Endothelial cell of umbilical vein (primary cell): ENCODE data around the gene PAQR6. TPM values are rescaled to one million over a fixed set of nuclear protein-coding genes. Genes with fewer than 3 reads are reported as not detected.

Experiments used
- BruUV-seq: library from RNA; stranded (reverse); fragments of 400-500 nt; replicated peaks from 2 replicates; lab custom pipeline; 2021; lab: Mats Ljungman, UMichigan
- CTCF ChIA-PET: fragments of 300-600, 350-600 bp; sonication (Branson Sonifier 250); formaldehyde crosslinking; loops from one replicate; lab custom pipeline; 2021; ENCODE audit warnings: antibody characterized with exemption, inconsistent platforms; lab: Charles Lee
- POLR2A ChIA-PET: fragments of 300-600, 350-600 bp; sonication (Branson Sonifier 250); formaldehyde crosslinking; loops from one replicate; lab custom pipeline; 2021; ENCODE audit warnings: antibody characterized with exemption, inconsistent platforms; lab: Charles Lee
- DNase-seq: peaks from one replicate; pipeline ENCODE4 v3.0.0-alpha.2; 2011; ENCODE audit warnings: low read depth, low spot score
- FAIRE-seq: peaks from 2 replicates; lab custom pipeline; 2011; peaks lifted over from hg19 to GRCh38; lab: Jason Lieb, UNC
- H2AFZ ChIP-seq: 2 replicates; pipeline ENCODE4 v1.6.0; 2012; ENCODE audit warnings: low read depth, low read length, control low read depth, inconsistent platforms
- H3K27ac ChIP-seq: 2 replicates; pipeline ENCODE4 v1.5.1; 2011; ENCODE audit warnings: low read depth, mild to moderate bottlenecking, control low read depth, low read length, moderate library complexity; ENCODE audit not compliant: insufficient read depth
- H3K27me3 ChIP-seq, 2 experiments: 2 replicates each; pipeline versions ENCODE4 v1.6.0 to v1.6.1; 2011; ENCODE audit warnings: low read length in 2 of 2, mixed read lengths in 1 of 2; ENCODE audit not compliant: control insufficient read depth in 2 of 2, insufficient read depth in 2 of 2
- H3K36me3 ChIP-seq, 2 experiments: 2 replicates in 1 of 2; 3 replicates in 1 of 2; pipeline ENCODE4 v1.5.1; 2011; ENCODE audit warnings: low read length in 2 of 2, mild to moderate bottlenecking in 1 of 2, moderate library complexity in 1 of 2; ENCODE audit not compliant: control insufficient read depth in 2 of 2, insufficient read depth in 2 of 2; ENCODE audit errors: extremely low read depth in 1 of 2
- H3K4me1 ChIP-seq: 3 replicates; pipeline ENCODE4 v1.5.1; 2011; ENCODE audit warnings: mild to moderate bottlenecking, low read length; ENCODE audit not compliant: control insufficient read depth, insufficient read depth; ENCODE audit errors: extremely low read depth
- H3K4me2 ChIP-seq: 2 replicates; pipeline ENCODE4 v1.6.1; 2011; ENCODE audit warnings: low read length, control low read depth, mixed read lengths; ENCODE audit not compliant: insufficient read depth
- H3K4me3 ChIP-seq, 3 experiments: fragments of 200-600 bp in 1 of 3; sonication (generic), shearing (Covaris generic) in 1 of 3; replicated peaks in 1 of 3; 2 replicates each; pipeline ENCODE4 v1.5.1; 2011 to 2016; ENCODE audit warnings: control low read depth in 3 of 3, low read length in 3 of 3, mild to moderate bottlenecking in 2 of 3, inconsistent platforms in 1 of 3, low read depth in 1 of 3, moderate library complexity in 1 of 3; ENCODE audit not compliant: insufficient read depth in 1 of 3
- H3K79me2 ChIP-seq: 2 replicates; pipeline ENCODE4 v1.6.0; 2012; ENCODE audit warnings: low read length, inconsistent platforms; ENCODE audit not compliant: control insufficient read depth, insufficient read depth
- H3K9ac ChIP-seq: replicated peaks from 2 replicates; pipeline ENCODE3; 2011; ENCODE audit warnings: low read length, control low read depth; ENCODE audit not compliant: insufficient read depth; ENCODE audit errors: extremely low read depth
- H3K9me1 ChIP-seq: replicated peaks from 3 replicates; pipeline ENCODE4 v1.6.0; 2011; ENCODE audit warnings: mild to moderate bottlenecking, low read length; ENCODE audit not compliant: control insufficient read depth, insufficient read depth; ENCODE audit errors: extremely low read depth
- H3K9me3 ChIP-seq: replicated peaks from 2 replicates; pipeline ENCODE4 v1.5.1; 2012; ENCODE audit warnings: low read length, inconsistent platforms; ENCODE audit not compliant: control insufficient read depth, insufficient read depth
- H4K20me1 ChIP-seq: replicated peaks from 2 replicates; pipeline ENCODE3; 2011; ENCODE audit warnings: mild to moderate bottlenecking, low read length; ENCODE audit not compliant: control insufficient read depth, insufficient read depth; ENCODE audit errors: extremely low read depth
- CTCF ChIP-seq, 2 donors: IDR thresholded peaks; 1 replicate in 1 of 2; 2 replicates in 1 of 2; pipeline ENCODE4 v1.5.1; 2011; ENCODE audit warnings: low read length in 2 of 2, mild to moderate bottlenecking in 2 of 2, moderate library complexity in 2 of 2, control low read depth in 1 of 2, inconsistent platforms in 1 of 2, low read depth in 1 of 2; ENCODE audit not compliant: insufficient read depth in 1 of 2; ENCODE audit errors: extremely low read depth in 1 of 2
- EZH2 ChIP-seq: IDR thresholded peaks from 2 replicates; pipeline ENCODE4 v1.6.1; 2012; ENCODE audit warnings: borderline replicate concordance, low read depth, mild to moderate bottlenecking, moderate library complexity, low read length, inconsistent platforms; ENCODE audit not compliant: severe bottlenecking
- FOS ChIP-seq: IDR thresholded peaks from 2 replicates; pipeline ENCODE4 v1.6.1; 2011; ENCODE audit warnings: mild to moderate bottlenecking, low read length, moderate library complexity, borderline replicate concordance; ENCODE audit not compliant: insufficient read depth
- GATA2 ChIP-seq: IDR thresholded peaks from 2 replicates; pipeline ENCODE4 v1.7.0; 2011; ENCODE audit warnings: low read depth, mild to moderate bottlenecking, moderate library complexity, mixed read lengths, low read length; ENCODE audit not compliant: insufficient read length, insufficient read depth
- JUN ChIP-seq: IDR thresholded peaks from 2 replicates; pipeline ENCODE4 v1.6.1; 2011; ENCODE audit warnings: borderline replicate concordance, low read depth; ENCODE audit not compliant: insufficient read length, insufficient read depth
- MAX ChIP-seq: IDR thresholded peaks from 2 replicates; pipeline ENCODE4 v1.6.1; 2011; ENCODE audit not compliant: insufficient read depth, insufficient read length
- MYC ChIP-seq: IDR thresholded peaks from one replicate; pipeline ENCODE4 v1.6.1; 2011; ENCODE audit warnings: mild to moderate bottlenecking, low read depth, low read length
- POLR2A ChIP-seq: IDR thresholded peaks from 2 replicates; pipeline ENCODE4 v1.6.1; 2012; ENCODE audit warnings: low read depth, mild to moderate bottlenecking, control low read depth, low read length
- POLR2AphosphoS5 ChIP-seq: IDR thresholded peaks from 2 replicates; pipeline ENCODE4 v1.6.1; 2012; ENCODE audit warnings: low read depth, mild to moderate bottlenecking, control low read depth, low read length, moderate library complexity; ENCODE audit not compliant: insufficient read depth
- dilution Hi-C: fragments of 300-500 bp; cut with MboI; formaldehyde crosslinking; loops from one replicate; pipeline ENCODE4 v1.15.0; 2019; ENCODE audit warnings: low sequenced_read_pairs; ENCODE audit not compliant: extremely low pct_ligation_motif_present
- intact Hi-C: fragments of 100-400 bp; cut with micrococcal nuclease; formaldehyde crosslinking; loops from one replicate; pipeline ENCODE4 v1.10.0; 2022
- polyA plus RNA-seq, 4 experiments: library from polyadenylated mRNA; depleted of rRNA in 3 of 4; stranded (reverse) in 3 of 4; unstranded in 1 of 4; fragments of >200 nt; gene quantifications; 2 replicates each; pipeline versions ENCODE4 v1.2.1 to v1.2.3, GENCODE V29; 2011 to 2012; ENCODE audit warnings: missing spikeins in 1 of 4
- total RNA-seq: library from RNA; stranded (reverse); gene quantifications from 2 replicates; pipeline ENCODE4 v1.2.3, GENCODE V29; 2021

PAQR6 gene
- total and polyA plus RNA-seq, 2 donors (not counting 3 experiments of a cell fraction or from before 2014, with no cell fraction given) = 1.6 to 2.2 TPM

GRCh38 chr1:156260896-156261295 lies 13.0 kb upstream of the PAQR6 start:
- Histone ChIP-seq H3K36me3 (peaks cover 26 to 73% of the 10 kb centered on the region in 2 experiments), H3K27ac (no peak overlapping the region), H3K9me3 (no peaks in the 10 kb centered on the region), H3K79me2 (no peaks in the 10 kb centered on the region), H3K4me2 (no peak overlapping the region), H2AFZ (no peak overlapping the region), H3K27me3 (no peaks in the 10 kb centered on the region), H4K20me1 (no peaks in the 10 kb centered on the region), H3K9ac (no peak overlapping the region), H3K4me1 (no peaks in the 10 kb centered on the region), H3K4me3 (no peak overlapping the region), H3K9me1 (no peaks in the 10 kb centered on the region)
- no TSS peak for BruUV-seq
- dilution Hi-C loops (no loop called here), intact Hi-C loops (loop anchor here (1.0 kb wide), 1 partner anchor 115 kb away; no protein-coding TSS in a partner anchor)
- DNase-seq (no peak), FAIRE-seq (no peak)
- no peak for TF ChIP-seq POLR2A
- TF ChIP-seq MAX = no peak
- TF ChIP-seq MYC = no peak
- no peak for TF ChIP-seq FOS
- no peak for TF ChIP-seq CTCF (IDR thresholded peaks at IDR 0.05; ENCODE audit: extremely low read depth in 1 of 2, insufficient read depth in 1 of 2, low read depth in 1 of 2, low read length in 2 of 2)
- TF ChIP-seq EZH2 = no peak
- TF ChIP-seq JUN = no peak
- TF ChIP-seq POLR2AphosphoS5 = no peak
- no peak for TF ChIP-seq GATA2
- CTCF ChIA-PET = interaction anchor here (1.2 to 1.7 kb wide), 2 partner anchors 13 to 36 kb away, joined by 3 to 8 read pairs; partner anchors contain the start of gene PAQR6
- POLR2A ChIA-PET = no interaction called here
